WI38 (cell line): Measurements from ENCODE around the gene ZNF624.

ENCODE experiments used
- H3K4me3 ChIP-seq: 2 replicates; pipeline ENCODE4 v1.5.1; 2011; ENCODE audit warnings: low read depth, mild to moderate bottlenecking, control low read depth, low read length
- TF ChIP-seq, protein P1 (sequence below): IDR thresholded peaks from 2 replicates; pipeline ENCODE4 v1.5.1; 2012; ENCODE audit warnings: low read depth, mild to moderate bottlenecking, control low read depth, low read length

The ZNF624 gene

GRCh38 chr17:16662936-16663335, 9.3 kb upstream of the ZNF624 start:
- TF ChIP-seq, protein P1, sequence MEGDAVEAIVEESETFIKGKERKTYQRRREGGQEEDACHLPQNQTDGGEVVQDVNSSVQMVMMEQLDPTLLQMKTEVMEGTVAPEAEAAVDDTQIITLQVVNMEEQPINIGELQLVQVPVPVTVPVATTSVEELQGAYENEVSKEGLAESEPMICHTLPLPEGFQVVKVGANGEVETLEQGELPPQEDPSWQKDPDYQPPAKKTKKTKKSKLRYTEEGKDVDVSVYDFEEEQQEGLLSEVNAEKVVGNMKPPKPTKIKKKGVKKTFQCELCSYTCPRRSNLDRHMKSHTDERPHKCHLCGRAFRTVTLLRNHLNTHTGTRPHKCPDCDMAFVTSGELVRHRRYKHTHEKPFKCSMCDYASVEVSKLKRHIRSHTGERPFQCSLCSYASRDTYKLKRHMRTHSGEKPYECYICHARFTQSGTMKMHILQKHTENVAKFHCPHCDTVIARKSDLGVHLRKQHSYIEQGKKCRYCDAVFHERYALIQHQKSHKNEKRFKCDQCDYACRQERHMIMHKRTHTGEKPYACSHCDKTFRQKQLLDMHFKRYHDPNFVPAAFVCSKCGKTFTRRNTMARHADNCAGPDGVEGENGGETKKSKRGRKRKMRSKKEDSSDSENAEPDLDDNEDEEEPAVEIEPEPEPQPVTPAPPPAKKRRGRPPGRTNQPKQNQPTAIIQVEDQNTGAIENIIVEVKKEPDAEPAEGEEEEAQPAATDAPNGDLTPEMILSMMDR, result no peak
- no peak overlapping the region for H3K4me3 ChIP-seq

- TF ChIP-seq, protein P1, result no peak
- H3K4me3 ChIP-seq, result no peak overlapping the region
These were observed 7.6 kb upstream of the ZNF624 start for GRCh38 chr17:16661217-16661616.

- TF ChIP-seq, protein P1, result no peak
These were observed 743 bp downstream of the ZNF624 start for GRCh38 chr17:16652847-16653366.

GRCh38 chr17:16652252-16652651, 1.4 kb downstream of the ZNF624 start:
- H3K4me3 ChIP-seq, result no peak overlapping the region
- TF ChIP-seq, protein P1, result no peak

More at GRCh38 chr17:16652847-16653366, 743 bp downstream of the ZNF624 start:
- peak overlapping the region; percentile 85 for H3K4me3 ChIP-seq

DNA sequence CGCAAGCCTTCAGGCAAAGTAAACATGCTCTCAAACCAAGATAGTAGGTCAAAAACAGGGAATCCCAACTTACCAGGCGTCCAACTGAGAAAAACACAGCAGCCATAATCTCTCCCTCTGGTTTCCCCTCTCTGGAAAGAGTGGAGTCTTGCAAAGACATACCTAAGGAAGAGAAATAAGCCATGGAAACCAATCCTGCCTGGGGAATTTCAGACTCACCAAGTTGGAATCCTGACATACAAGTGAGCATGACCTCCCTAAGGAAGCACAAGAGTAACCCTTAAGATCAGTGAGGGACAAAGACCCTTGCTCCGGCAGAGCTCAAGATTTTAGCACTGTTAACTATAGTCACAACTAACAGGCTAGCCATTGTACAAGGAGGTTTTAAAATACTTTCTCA, 4.1 kb downstream of the ZNF624 start:
- TF ChIP-seq, protein P1, result no peak
- no peak overlapping the region for H3K4me3 ChIP-seq

GRCh38 chr17:16639438-16639837, 14.2 kb downstream of the ZNF624 start:
- no peak overlapping the region for H3K4me3 ChIP-seq
- TF ChIP-seq, protein P1, result no peak

- TF ChIP-seq, protein P1, result no peak
- H3K4me3 ChIP-seq, result no peak overlapping the region
These were observed 30.4 kb downstream of the ZNF624 start for GRCh38 chr17:16623282-16623681.
